Right lung (tissue), 5 donors: ENCODE data around the gene PRRX2. TPM values are rescaled to one million over a fixed set of nuclear protein-coding genes. Genes with fewer than 3 reads are reported as not detected.
"Not testable (repeated sequence)": the region's sequence is repeated elsewhere in the genome, so short reads cannot be mapped to it uniquely, and the experiment has no call there.

ENCODE experiments used
- DNase-seq, 2 donors: peaks; one replicate each; pipeline ENCODE4 v3.0.0-alpha.2; 2013
- polyA plus RNA-seq, 5 donors: library from polyadenylated mRNA; unstranded; fragments of 120-200 nt; gene quantifications; one replicate each; pipeline versions ENCODE4 v1.2.1 to v1.2.3, GENCODE V29; 2013; ENCODE audit warnings: inconsistent platforms in 1 of 5, low replicate concordance in 1 of 5; ENCODE audit not compliant: insufficient read length in 5 of 5, insufficient read depth in 1 of 5

Gene PRRX2
- polyA plus RNA-seq, 5 donors, result 0.63 to 1.4 (median 1.2) TPM

DNA sequence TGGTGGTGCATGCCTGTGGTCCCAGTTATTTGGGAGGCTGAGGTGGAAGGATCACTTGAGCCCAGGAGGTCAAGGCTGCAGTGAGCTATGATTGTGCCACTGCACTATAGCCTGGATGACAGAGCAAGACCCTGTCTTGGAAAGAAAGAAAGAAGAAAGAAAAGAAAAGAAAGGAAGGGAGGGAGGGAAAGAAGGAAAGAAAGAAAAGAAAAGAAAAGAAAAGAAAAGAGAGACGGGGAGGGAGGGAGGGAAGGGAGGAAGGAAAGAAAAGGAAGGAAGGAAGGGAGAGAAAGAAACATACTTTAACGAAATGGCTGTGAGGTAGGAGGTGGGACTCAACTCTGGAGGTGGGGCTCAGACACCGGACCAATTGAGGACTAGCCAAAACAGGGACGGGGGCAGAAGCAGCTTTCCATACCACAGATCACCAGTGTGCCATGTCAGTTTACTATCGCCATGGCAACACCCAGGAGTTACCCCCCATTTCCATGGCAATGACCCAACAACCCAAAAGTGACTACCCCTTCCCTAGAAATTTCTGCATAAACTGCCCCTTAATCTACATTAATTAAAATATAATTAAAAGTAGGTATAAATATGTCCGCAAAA, 66.1 kb downstream of the PRRX2 start:
- no peak for DNase-seq

DNA sequence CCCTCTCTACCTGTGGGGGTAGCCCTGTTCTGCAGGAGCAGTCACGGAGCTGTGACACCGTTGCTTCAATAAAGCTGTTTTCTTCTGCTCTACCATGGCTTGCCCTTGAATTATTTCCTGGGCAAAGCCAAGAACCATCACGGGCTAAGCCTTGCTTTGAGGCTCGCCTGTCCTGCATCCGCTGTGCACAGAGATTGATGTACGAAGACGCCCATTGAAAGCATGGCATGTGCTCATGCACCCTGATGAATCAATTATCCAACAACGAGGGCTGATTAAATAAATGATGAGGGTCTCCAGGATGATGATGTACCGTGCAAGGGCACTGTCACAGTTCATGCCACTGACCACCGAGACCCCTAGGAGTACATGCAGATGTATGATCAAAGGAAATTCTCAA, 66.7 kb downstream of the PRRX2 start:
- DNase-seq, result no peak

DNA sequence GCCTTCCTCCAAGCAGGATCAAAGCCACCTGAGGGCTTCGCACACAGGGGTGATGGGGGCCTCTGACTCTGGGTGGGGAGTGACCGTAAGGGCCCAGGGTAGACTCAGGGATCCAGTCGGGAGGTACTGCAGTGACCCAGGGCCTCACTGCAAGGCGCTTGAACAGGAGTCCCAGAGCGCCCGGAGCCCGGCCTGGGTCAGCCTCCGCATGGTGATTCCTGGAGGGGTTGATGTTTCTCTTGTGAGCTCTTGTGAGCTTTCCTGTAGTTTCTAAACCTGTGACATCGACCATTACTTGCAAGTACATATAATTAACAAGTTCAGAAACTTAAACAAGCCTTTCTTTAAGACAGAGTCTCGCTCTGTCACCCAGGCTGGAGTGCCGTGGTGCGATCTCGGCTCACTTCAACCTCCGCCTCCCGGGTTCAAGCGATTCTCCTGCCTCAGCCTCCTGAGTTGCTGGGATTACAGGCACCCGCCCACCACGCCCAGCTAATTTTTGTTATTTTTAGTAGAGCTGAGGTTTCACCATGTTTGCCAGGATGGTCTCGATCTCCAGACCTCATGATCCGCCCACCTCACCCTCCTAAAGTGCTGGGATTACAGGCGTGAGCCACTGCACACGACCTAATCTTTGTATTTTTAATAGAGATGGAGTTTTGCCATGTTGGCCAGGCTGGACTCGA, 67.6 kb downstream of the PRRX2 start:
- no peak for DNase-seq

DNA sequence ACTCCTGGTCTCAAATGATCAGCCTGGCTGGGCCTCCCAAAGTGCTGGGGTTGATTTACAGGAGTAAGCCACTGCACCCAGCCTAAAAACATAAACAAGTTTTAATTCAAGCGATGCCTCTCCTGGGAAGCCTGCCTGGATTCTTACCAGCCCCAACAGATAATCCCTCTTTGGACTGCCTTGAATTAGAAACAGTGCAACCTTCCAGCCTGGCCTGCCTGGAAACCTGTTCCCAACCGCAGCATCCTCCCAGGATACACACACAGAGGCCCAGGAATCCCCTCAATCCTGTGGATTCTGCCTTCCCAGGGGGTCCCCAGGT, 68.1 kb downstream of the PRRX2 start:
- DNase-seq, result no peak

DNA sequence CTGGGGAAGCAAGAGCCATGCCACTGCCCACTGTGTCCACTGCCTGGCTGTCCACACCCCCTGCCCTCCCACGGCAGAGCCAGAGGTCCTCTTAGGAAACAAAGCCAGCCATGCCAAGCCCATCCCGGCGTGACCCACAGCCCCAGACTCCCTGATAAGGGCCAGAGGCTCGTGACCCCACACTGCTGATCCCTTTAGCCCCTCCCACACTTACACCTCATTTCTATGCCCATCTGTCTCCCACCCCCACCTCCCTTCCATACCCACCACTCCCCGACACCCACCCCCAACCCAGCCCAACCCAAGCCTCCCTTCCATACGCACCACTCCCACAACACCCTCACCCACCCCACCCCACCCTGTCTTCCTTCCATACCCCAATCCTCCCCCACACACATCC, 70.1 kb downstream of the PRRX2 start:
- no peak for DNase-seq

DNA sequence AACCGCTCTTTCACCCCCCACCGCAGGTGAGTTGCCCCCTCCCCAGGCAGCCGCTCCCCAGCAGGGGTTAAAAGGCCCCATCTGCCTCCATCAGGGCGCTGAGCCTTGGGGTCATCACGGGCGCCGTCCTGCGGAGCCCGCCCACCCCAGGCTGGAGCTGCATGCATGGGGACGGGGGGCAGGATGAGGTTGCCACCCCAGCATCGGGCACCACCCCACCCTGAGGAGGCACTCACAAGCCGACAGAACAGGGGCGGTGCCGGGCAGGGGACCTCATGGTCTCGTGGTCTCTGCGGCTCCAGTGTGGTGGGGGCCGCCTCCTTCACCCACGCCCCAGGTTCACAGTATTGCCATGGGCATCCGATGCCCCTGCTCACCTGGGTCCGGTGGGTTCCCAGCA, 70.9 kb downstream of the PRRX2 start:
- DNase-seq, result no peak

DNA sequence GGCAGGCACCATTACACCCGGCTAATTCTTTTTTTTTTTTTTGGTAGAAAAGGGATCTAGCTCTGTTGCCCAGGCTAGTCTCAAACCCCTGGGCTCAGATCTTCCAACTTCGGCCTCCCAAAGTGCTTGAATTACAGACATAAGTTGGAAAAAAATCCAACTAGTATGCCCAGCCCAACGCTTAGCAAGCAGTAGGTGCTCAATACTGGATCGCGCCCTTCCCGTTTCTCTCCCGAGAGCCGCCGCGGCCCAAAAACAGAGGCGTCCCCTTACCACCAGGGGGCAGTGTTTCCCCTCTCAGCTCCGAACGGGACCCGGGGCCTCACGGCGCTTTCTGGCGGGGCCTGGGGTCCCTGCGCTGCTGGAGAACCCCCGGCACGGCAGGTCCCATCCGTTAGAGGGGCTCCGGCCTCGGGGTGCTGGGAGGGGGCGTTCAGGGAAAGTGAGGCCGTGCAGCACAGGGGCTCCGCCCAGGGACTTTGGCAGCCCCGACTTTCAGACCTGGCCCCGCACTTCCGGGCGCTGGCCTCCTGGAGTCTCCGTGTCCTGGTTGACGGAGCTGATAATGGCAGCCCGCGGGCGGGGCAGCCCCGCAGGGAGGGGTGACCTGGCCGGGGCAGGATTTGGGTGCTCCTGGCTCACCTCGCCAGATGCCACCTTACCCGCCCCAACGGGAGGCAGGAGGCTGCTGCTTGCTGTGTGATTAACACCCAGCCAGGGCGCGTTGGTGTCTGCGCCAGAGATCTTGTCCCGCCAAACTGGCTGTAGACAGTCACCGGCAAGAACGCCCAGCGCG, 72.2 kb downstream of the PRRX2 start:
- DNase-seq, result peak; percentile 74 to 80

DNA sequence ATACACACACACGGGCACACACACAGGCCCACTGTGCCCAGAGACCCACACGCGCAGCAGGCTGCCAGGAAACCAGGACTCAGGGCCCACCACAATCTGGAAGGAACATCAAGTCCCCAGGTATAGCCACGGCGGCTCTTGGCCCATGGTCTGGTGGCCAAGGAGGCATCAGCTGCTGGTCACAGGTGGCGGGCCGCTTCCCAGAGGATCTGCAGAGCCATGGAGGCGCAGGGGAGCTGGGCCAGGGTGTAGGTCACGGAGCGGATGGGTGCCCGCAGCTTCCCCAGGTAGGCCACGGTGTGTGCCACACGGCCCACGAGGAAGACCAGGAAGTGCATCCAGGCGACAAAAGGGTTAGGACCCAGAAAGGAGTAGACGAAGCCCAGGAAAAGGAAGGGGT, 74.0 kb downstream of the PRRX2 start:
- DNase-seq, result no peak

DNA sequence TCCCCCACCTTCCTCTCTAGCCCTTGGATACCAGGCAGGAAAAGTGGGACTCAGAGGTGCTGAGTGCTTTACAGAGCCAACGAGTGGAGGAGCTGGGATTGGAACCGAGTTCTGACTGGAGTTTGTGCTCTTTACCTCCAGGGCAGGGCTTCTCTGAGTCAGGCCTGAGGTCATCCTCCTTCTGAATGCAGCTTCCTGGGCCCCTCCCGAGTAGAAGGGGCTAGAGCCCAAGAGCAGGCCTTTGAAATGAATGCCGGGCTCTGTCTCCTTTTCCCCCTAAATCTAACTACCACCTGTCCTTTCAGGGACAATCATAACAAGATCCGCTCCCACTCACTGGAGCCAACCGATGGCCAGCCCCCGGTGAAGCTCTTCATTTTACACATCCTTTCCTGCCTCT, 74.7 kb downstream of the PRRX2 start:
- no peak for DNase-seq

DNA sequence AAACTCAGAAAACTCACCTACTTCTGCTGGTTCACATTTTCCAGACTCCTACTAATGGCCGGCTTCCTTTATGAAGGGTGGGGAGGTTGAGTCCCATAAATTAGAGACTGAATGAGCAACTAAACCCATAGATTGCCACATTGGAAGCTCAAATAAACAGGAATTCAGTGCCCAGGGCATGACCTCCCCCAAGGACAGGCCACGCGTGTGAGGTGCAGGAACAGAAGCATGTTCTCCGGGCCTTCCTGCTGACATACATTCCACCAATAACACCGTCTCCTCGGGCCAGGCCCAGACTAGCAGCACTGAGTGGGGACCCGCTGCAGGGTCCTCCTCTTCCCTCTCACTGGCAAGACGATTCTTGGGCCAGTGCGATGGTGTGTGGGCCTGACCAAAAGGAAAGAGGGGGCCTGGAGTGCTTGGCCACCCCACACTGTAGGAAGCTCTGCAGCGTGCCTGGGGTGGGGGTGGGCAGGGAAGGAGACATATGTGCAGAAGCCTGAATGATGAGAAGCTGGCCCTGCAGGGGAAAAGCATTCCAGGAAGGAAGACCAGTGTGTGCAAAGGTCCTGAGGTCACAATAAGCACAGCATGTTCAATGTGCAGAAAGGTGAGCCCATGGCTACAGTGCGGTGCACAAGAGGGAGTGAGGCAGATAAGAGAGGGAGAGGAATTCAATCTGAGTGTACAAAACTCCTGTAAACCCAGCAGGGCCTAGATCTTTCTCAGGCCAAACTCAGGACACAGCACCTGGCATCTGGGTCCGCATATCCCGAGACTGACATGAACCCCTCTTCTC, 75.4 kb downstream of the PRRX2 start:
- DNase-seq, result no peak

DNA sequence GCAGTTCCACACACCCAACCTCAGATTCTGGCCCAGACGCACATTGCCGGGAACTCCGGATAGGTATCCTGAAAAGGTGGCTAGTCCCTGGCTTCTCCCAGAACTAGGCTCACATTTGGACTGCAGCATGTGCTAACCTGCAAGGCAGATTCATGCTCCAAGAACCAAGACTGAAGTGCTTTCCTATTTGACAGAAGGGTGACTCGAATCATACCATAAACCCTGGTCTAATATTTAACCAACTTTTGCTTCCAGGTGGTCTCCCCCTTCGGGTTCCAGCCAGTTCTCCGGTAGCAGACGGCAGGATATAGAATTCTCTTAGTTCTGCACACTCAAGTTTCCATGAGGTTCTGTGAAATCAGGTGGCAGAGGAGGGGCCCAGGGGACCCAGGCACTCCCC, 79.8 kb downstream of the PRRX2 start:
- no peak for DNase-seq

DNA sequence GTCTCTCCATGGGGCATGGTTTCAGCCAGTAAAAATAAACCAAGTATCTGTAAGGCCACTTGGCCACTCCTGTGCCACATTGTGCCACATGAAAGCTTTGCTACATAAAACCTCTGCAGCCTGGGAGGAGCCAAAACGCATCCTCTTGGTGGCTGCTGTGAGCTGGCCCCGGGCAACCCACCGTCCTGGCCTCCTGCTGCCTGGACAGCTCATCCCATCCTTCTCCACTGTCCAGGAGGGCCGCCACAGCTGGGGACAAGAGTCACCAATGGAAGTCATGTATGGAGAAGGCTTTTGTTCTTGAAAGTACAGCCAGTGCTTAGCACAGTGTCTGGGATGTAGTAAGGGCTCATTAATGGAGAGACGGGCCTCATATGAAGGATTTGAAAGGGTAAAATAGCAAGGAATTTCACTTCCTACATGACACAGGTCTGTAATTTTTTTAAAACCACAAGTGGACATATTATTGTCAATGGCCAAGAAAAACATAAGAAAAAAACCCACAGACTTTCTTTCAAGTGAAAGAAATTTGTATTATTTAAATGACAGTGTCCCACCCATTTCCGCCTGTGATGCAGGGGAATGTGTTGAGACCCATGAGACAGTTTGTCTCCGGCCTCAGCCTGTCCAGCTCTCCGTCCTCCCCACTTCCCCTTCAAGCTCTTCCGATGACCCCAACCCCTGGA, 80.8 kb downstream of the PRRX2 start:
- DNase-seq, result no peak

DNA sequence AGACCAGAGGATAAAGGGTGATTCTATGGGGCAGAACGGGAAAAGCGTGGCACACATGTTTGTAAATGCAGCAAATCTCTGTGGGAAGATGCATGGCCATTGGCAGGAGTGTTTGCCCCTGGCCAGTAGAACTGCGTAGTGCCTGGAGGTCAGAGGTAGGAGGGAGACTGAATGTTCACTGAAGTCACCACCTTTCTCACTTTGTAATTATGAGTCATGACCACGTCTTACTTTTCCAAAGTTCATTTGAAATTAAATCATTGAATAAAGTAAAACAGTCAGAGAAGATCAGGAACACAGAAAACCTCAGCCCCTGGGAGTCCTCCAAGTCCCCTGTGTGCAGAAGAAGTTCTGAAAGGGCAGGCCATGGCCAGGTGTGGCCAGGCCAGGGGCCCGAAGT, 82.8 kb downstream of the PRRX2 start:
- no peak for DNase-seq

DNA sequence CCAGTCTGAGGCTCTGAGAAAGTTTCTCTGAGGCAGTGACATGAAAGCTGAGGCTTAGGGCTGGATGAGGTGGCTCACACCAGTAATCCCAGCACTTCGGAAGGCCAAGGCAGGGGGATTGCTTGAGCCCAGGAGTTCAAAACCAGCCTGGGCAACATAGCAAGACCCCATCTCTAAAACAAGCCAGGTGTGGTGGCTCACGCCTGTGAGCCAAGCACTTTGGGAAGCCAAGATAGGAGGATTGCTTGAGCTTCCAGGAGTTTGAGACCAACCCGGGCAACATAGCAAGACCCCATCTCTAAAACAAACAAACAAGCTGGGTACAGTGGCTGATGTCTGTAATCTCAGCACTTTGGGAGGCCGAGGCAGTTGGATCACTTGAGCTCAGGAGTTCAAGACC, 83.6 kb downstream of the PRRX2 start:
- DNase-seq, result not testable (repeated sequence)

DNA sequence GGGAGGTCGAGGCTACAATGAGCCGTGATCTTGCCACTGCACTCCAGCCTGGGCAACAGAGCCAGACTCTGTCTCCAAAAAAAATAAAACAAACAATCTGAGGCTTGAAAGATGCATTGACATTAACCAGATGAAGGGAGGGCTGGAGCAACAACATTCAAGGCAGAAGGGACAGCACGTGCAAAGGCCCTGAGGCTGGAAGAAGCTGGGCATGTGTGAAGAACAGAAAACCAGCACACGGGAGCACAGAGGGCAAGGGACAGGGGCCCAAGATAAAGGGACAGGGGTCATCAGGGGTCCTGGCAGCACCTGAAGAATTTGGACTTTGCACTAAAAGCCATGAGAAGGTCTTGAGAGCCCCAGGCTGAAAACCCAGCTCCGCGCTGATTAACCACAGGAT, 84.1 kb downstream of the PRRX2 start:
- no peak for DNase-seq

DNA sequence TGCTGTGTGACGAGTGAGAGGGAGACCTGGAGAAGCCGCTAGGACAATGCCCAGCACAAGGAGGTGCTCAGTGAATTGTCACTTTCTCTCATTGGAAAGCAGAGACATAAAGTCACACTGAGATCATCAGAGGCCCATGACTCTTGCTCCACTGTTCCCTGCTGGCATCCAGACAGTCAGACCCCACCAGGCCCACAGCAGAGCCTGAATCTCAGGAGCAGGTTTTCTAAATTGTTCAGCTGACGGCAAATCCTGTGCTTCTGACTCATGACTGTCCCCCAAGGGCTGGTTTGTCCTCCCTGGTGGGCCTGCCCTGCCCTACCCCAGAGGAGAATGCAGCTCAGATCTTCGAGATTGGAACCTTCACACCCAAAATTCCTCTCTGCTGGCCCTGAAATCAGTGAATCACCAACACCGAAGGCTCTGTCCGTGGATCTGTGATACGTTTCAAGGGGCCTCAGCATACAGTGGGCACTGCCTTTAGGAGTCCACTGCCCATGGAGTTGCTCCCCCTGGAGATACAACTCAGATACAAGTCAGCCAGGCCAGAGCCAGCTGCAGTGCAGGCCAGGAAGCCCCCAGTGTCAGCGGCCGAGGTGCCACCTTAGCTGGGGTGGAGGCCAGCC, 84.7 kb downstream of the PRRX2 start:
- DNase-seq, result no peak

DNA sequence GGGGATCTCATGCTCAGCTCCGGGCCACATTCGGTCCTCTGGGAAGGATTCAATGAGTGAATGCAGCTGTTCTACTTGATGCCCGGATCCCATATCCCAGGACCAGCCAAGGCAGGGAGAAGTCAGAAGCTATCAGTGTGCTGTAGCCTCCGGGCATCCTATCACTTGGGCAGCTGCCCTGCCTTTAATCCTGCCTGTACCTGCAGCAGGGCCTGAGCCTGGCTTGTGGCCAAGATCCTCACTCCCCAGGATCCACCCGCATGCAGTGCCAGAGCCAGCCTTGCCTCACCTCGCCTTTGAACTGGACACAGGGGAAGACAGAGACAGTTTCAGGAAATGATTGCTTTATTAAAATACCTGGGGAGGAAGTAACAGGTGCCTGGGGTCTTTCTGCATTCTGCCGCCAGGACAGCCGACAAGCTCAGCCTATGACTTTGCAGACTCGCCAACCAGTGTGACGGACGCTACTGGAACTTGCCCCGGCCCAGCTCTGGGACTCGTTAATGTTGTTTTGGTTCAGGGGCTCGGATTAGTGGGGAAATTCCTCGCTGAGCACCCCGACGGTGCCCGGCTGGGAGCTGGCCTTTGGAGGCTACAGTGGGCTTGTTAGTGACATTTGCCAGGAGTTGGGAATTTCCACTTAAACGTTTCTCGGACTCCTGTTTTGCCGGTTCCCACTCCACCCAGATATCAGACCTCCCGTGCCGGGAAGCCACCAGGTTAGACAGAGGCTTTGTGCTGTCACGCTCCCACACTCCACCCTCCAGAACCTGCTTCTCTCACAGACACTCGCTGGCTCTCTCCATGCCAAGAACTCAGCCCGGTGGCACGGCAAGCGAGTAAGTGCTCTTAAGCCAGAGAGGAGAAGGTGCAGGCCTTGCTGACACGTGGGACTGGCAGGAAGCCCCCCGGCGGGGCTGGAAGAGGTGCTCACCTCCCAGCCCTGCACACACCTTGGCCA, 86.7 kb downstream of the PRRX2 start:
- DNase-seq, result peak in 1 of 2 donors; percentile 4

DNA sequence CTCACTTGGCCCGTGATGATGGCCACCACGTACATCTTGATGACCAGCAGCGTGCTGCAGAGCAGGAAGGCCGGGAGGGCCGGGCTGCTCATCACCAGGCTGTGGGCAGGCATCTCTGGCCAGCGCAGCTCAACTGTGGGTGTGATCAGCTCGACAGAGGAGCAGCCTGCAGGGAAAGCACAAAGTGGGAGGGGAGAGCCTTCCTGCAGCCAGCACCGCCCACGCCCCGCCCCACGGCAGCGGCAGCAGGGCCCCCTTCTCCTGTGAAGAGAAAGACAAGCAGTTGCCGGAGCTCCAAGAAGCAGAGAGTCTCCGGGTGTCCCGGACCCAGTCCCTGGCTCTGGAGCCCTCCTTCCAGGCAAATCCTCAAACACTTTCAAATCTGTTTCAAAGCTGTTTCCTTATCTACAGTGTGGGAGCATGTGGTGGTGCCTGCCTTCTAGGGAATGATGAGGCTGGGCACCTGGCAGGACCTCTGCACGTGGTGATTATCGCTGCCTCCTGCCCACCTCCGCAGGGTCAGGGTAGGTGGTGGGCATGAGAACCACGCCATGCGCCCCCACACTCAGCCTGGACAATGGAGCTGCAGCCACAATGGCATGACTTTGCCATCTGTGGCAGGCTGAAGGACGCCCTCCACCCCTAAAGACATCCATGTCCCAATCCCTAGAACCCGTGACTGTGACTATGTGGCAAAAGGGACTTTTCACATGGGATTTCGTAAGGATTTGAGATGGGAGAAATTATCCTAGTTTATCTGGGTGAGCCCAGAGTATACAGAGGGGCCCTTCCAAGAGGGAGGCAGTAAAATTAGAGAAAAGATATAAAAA, 87.7 kb downstream of the PRRX2 start, which contains the start of gene PTGES:
Gene PTGES (minus strand): TSS at position 143 of the 830 bp plus-strand sequence. CDS start 30 bp downstream, at position 113.
- peak; percentile 68 to 70 for DNase-seq

DNA sequence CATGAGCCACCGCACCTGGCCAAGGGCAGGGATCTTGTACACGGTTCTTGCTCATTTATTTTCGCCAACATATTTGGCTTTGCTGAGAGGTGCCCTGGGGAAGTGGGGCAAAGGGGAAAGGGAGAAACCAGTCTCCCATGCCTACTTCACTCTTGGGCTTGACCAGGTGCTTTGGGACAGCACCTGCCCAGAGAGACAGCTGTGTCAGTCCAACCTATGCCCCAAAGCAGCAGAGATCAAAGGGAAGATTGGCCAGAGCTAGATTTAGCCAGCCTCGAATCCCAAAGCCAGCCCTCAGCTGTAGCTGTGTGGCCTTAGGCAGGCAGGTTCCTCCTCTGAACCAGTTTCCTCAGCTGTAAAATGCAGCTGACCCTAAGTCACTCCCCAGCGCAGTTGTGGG, 89.7 kb downstream of the PRRX2 start:
- DNase-seq, result no peak
